AG10803 (cell line): ENCODE results near the gene PDC.

ENCODE experiments used
- DNase-seq: peaks from one replicate; pipeline ENCODE4 v3.0.0; 2010; ENCODE audit warnings: low read depth
- H3K4me3 ChIP-seq: 2 replicates; pipeline ENCODE4 v1.5.1; 2011; ENCODE audit warnings: mild to moderate bottlenecking, low read length, control low read depth
- CTCF ChIP-seq: conservative IDR thresholded peaks from 2 replicates; pipeline ENCODE4 v1.5.1; 2011; ENCODE audit warnings: mild to moderate bottlenecking, low read length, control low read depth, inconsistent platforms

PDC gene

DNA sequence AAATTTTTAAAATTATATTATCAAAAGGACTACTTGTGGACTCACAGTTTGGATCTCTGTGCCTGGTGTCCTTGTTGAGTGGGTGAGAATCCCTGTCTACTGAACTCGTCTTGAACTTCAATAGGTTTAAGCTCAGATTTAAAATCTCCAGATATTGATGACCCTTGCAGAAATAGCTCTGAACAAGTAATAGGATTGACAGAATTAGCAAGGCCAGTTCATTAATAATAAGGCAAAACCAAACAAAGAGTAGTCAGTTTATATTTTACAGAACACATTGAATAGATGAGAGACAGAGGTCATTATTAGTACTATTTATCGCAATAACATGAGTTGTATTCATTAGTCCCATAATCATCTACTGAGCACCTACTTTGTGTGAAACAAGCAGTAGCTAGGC is at the start of gene PDC:
Gene PDC, minus strand, starts transcription at position 101 of the 400 bp plus-strand sequence. CDS start 11,655 bp downstream, outside the sequence.
- H3K4me3 ChIP-seq = no peak within 1 kb of the TSS
- DNase-seq = no peak
- TF ChIP-seq CTCF = no peak

DNA sequence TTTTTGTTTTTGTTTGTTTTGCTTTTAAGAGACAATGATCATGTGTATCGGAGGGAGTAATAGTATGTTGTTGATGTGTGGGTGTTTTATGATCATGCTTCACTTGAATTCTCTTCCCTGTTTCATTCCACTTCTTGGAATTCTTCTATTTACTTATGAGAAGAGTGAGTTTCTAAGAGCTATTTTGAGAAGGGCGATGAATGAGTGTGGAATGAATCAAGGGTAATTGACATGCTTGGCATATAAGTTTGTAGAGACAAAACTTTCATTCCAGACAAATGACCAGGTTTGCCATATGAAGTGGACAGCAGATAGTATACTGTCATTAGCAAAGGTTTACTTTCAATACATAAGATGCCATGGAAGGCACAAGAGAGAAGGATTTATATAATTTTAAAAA is 42.3 kb upstream of the PDC start:
- H3K4me3 ChIP-seq = no peak overlapping the region
- no peak for TF ChIP-seq CTCF
- peak; percentile 23 for DNase-seq

GRCh38 chr1:186502087-186502486 is 41.2 kb upstream of the PDC start:
- no peak overlapping the region for H3K4me3 ChIP-seq
- TF ChIP-seq CTCF = no peak
- peak; percentile 73 for DNase-seq

- no peak overlapping the region for H3K4me3 ChIP-seq
- no peak for TF ChIP-seq CTCF
- no peak for DNase-seq
Measured at GRCh38 chr1:186500804-186501203, 39.9 kb upstream of the PDC start.

GRCh38 chr1:186499571-186499970 is 38.7 kb upstream of the PDC start:
- no peak for TF ChIP-seq CTCF
- H3K4me3 ChIP-seq = no peak overlapping the region
- DNase-seq = no peak

GRCh38 chr1:186498695-186499389 is 37.9 kb upstream of the PDC start:
- no peak for TF ChIP-seq CTCF
- no peak overlapping the region for H3K4me3 ChIP-seq
- DNase-seq = peak; percentile 28

GRCh38 chr1:186498071-186498470 is 37.2 kb upstream of the PDC start:
- DNase-seq = no peak
- TF ChIP-seq CTCF = no peak
- H3K4me3 ChIP-seq = no peak overlapping the region
